GM18951 (cell line): ENCODE measurements around the gene NRN1.

Experiments used
- POLR2A ChIP-seq: IDR thresholded peaks from 4 replicates; pipeline ENCODE4 v1.6.1; 2011; ENCODE audit warnings: mild to moderate bottlenecking; ENCODE audit not compliant: insufficient read length, insufficient read depth; ENCODE audit errors: extremely low read depth
- in situ Hi-C: fragments of 300-500 bp; cut with MboI; formaldehyde crosslinking; loops from one replicate; pipeline ENCODE4 v1.12.0; 2022; ENCODE audit warnings: low sequenced_read_pairs, mixed read lengths, inconsistent platforms; ENCODE audit not compliant: unreplicated experiment

The NRN1 gene

GRCh38 chr6:5998711-5999687 is 7.7 kb downstream of the NRN1 start:
- TF ChIP-seq POLR2A = no peak
- in situ Hi-C loops = no loop called here

DNA sequence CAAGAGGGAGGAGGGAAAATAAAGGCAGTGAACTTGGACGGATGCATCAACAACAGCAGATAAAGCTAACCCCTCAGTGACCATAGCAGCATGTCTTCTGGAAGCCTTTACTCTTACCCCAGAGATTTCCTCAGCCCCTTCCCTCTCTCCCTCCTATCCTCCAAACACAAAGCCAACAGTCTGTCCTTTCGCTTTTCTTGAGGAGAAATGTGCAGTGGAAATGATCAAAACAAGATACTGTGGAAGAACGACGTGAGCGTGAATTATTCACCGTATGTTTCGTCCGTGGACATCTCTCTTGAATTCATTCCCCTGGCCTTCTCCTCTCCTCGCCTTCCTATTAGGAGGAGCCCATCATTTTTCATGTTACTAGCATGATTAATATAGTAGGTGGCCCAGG is 8.5 kb downstream of the NRN1 start:
- TF ChIP-seq POLR2A = no peak
- in situ Hi-C loops = no loop called here

- in situ Hi-C loops = no loop called here
- TF ChIP-seq POLR2A = no peak
Observed at GRCh38 chr6:5997420-5997987, 9.2 kb downstream of the NRN1 start.

DNA sequence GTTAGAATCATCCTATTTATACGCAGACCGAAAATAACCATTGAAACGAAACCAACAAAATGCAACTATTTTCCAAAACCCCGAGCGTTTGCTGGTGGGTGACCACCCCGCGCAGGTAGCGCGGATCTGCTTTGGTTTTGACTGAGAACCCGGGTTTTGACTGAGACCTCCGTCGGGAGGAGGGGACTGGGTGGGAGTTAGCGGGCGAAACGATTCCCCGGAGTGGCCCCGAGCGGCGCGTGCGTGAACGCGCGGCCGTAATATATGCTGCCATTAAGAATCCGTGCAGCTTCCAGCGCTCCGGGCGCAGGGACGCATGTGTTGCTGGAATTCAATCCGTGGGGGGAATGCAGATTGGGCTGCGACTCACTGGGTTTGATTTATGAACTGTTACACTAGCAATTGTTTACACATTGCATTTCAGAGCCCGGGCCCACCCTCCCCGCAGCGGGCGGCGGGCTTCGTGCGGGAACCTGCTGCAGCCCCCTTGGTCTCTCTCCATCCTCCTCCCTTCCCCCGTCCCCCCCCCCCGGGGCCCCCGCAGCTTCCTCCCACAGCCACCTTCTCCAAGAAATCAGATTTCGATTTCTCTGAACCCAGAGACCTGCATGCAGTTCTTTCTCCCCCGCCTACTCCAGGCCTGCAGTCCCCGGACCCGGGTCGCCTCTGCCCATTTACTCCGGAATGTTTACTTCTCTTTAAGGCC is 9.9 kb downstream of the NRN1 start:
- in situ Hi-C loops = no loop called here
- no peak for TF ChIP-seq POLR2A

- in situ Hi-C loops = no loop called here
Observed at GRCh38 chr6:5995949-5996713, 10.6 kb downstream of the NRN1 start.

GRCh38 chr6:5995658-5995948 is 11.1 kb downstream of the NRN1 start:
- in situ Hi-C loops = no loop called here

More at GRCh38 chr6:5995949-5996713, 10.6 kb downstream of the NRN1 start:
- TF ChIP-seq POLR2A = no peak

GRCh38 chr6:5994999-5995657 is 11.6 kb downstream of the NRN1 start:
- in situ Hi-C loops = no loop called here
- TF ChIP-seq POLR2A = no peak

More at GRCh38 chr6:5995658-5995948, 11.1 kb downstream of the NRN1 start:
- TF ChIP-seq POLR2A = no peak

DNA sequence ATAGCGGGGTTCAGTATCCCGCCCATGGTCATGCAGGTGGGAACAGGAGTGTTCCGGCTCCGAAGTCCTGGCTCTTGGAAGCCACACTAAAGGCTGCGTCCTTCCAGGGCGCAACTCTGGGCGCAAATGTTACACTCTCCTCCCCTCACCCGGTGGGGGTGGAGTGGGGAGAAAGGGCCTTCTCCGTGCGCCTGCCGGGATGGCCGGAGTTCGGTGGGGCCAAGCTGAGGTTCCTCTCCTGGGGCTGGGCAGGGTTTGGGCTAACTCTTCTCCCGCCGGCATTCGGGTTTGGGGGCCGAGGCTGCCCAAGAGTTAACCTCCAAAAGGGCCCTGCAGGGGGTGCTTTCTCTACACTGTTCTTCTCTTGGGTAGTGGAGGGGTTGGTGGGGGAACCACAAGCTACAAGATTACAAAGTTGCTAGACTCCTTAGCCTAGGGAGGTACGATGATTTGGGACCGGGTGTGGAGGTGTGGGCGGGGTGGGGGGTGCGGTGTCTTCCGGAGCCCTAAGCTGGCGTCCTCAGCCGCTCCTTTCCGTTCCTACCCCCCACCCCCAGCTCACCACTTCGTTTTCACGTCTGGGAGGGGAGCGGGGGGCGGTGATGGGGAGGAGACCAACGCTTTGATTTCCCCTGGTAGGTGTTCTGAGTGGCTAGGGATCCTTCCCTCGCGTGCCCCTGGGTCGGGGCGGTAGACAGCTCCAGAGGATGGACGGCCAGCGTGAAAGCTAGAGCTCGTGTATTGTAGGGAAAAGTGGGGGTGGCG is 12.3 kb downstream of the NRN1 start:
- no peak for TF ChIP-seq POLR2A
- in situ Hi-C loops = no loop called here

DNA sequence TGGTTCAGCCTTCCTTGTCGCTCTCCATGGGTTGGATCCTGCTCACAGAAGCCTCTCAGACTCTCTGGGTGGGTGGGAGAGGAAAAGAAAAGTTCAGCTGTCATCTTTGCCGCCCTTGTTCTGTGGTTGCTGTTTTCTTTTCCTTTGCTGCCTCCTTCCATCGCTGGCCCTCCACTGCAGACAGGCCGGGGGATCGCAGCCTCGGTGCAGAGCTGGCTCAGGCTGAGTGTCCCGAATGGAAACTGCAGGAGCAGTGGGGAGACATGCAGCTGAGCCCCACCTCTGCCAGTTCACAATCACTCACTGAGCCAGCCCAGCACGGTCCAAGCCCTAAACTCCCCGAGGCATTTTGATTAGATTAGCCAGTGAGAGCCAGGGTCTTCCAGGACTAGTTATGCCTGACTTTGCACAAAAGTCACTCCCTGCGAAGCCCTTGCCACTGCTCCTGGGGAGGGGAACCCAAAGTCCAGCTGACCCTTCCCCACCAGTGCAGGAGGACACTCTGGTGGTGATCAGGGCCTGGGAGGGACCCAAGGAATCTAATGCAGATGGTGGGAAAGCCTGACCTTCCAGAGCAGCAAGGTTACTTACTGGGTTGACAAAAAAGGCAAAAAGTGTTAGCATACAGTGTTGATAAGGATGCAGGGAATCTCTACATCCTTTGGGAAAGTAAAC is 14.0 kb downstream of the NRN1 start:
- no peak for TF ChIP-seq POLR2A
- in situ Hi-C loops = no loop called here

DNA sequence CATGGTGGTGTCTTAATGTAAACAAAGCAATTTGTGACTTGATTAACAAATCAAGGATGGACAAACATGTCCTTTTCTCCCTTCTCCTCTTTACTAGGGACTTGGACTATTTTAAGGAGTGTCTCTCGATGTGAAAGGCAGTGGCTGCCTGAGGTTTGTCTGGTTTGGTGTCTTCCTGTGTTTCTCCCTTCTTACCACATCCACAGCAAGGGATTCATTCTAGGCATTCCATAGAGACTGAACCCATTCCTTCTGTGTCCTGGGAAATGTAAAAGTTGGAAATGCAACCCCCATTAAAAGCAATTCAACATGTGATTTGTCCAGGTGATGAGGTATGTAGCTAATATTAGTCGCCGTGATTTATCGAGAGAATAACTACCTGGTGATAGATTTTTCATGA is 15.9 kb downstream of the NRN1 start:
- in situ Hi-C loops = no loop called here
- TF ChIP-seq POLR2A = no peak

GRCh38 chr6:5989141-5989723 is 17.5 kb downstream of the NRN1 start:
- TF ChIP-seq POLR2A = no peak
- in situ Hi-C loops = no loop called here
